Transverse colon (tissue), 3 donors: ENCODE data around the gene RBM10.

Source experiments
- CTCF ChIP-seq, 5 experiments: fragments of 200-600 bp in 3 of 5; fragments of 450-650 bp in 2 of 5; sonication (generic) in 3 of 5; IDR thresholded peaks; 1 replicate in 2 of 5; 2 replicates in 3 of 5; pipeline ENCODE4 v1.5.1; 2016 to 2017; ENCODE audit warnings: antibody characterized with exemption in 5 of 5, inconsistent platforms in 3 of 5, mild to moderate bottlenecking in 2 of 5, moderate library complexity in 1 of 5
- POLR2A ChIP-seq: fragments of 450-650 bp; IDR thresholded peaks from one replicate; pipeline ENCODE4 v1.6.1; 2016; ENCODE audit warnings: antibody characterized with exemption, mild to moderate bottlenecking, moderate library complexity

GRCh38 chrX:47198026-47198686, 53.1 kb downstream of the RBM10 start:
- TF ChIP-seq POLR2A = no peak
- no peak for TF ChIP-seq CTCF (IDR thresholded peaks at IDR 0.05)
